Muscle layer of duodenum (tissue), 2 donors: ENCODE measurements around the gene GALNT16.

ENCODE experiments used
- H3K27ac ChIP-seq: one replicate; pipeline ENCODE4 v1.7.0; 2013; ENCODE audit warnings: mild to moderate bottlenecking, low read length
- H3K27me3 ChIP-seq: one replicate; pipeline ENCODE4 v1.7.0; 2013; ENCODE audit warnings: low read depth, mild to moderate bottlenecking, control low read depth, low read length
- H3K36me3 ChIP-seq, 2 donors: one replicate each; pipeline ENCODE4 v1.7.0; 2013; ENCODE audit warnings: low read length in 2 of 2, control low read depth in 1 of 2, mild to moderate bottlenecking in 1 of 2; ENCODE audit not compliant: insufficient read depth in 2 of 2, control insufficient read depth in 1 of 2
- H3K4me1 ChIP-seq, 2 donors: one replicate each; pipeline ENCODE4 v1.7.0; 2013; ENCODE audit warnings: low read length in 2 of 2, mild to moderate bottlenecking in 2 of 2, control low read depth in 1 of 2, moderate library complexity in 1 of 2; ENCODE audit not compliant: insufficient read depth in 2 of 2, control insufficient read depth in 1 of 2
- H3K4me3 ChIP-seq, 2 donors: one replicate each; pipeline ENCODE4 v1.7.0; 2013; ENCODE audit warnings: low read length in 2 of 2, low read depth in 1 of 2, mild to moderate bottlenecking in 1 of 2
- H3K9me3 ChIP-seq, 2 donors: one replicate each; pipeline ENCODE4 v1.7.0; 2013; ENCODE audit warnings: low read length in 2 of 2, control low read depth in 1 of 2, mild to moderate bottlenecking in 1 of 2; ENCODE audit not compliant: control insufficient read depth in 1 of 2
- donor health status: healthy.

GALNT16 gene

GRCh38 chr14:69300601-69301221 is 40.8 kb downstream of the GALNT16 start:
- no peaks in the 10 kb centered on the region for H3K4me1 ChIP-seq
- no peaks in the 10 kb centered on the region for H3K27me3 ChIP-seq
- no peaks in the 10 kb centered on the region for H3K36me3 ChIP-seq
- H3K9me3 ChIP-seq = no peaks in the 10 kb centered on the region
- H3K4me3 ChIP-seq = no peak overlapping the region
- no peak overlapping the region for H3K27ac ChIP-seq

GRCh38 chr14:69303086-69303485 is 43.1 kb downstream of the GALNT16 start:
- no peaks in the 10 kb centered on the region for H3K4me1 ChIP-seq
- no peaks in the 10 kb centered on the region for H3K9me3 ChIP-seq
- no peak overlapping the region for H3K27ac ChIP-seq
- no peaks in the 10 kb centered on the region for H3K27me3 ChIP-seq
- H3K4me3 ChIP-seq = no peak overlapping the region
- no peaks in the 10 kb centered on the region for H3K36me3 ChIP-seq

GRCh38 chr14:69312608-69313007 is 52.6 kb downstream of the GALNT16 start:
- H3K9me3 ChIP-seq = no peaks in the 10 kb centered on the region
- peaks cover 5 to 12% of the 10 kb centered on the region in 2 donors for H3K4me1 ChIP-seq
- H3K4me3 ChIP-seq = no peak overlapping the region
- H3K27me3 ChIP-seq = no peaks in the 10 kb centered on the region
- no peaks in the 10 kb centered on the region for H3K36me3 ChIP-seq
- no peak overlapping the region for H3K27ac ChIP-seq

GRCh38 chr14:69313176-69313575 is 53.2 kb downstream of the GALNT16 start:
- Histone ChIP-seq H3K4me3 (no peak overlapping the region), H3K4me1 (peaks cover 8 to 13% of the 10 kb centered on the region in 2 donors), H3K27ac (no peak overlapping the region), H3K36me3 (no peaks in the 10 kb centered on the region), H3K9me3 (no peaks in the 10 kb centered on the region), H3K27me3 (no peaks in the 10 kb centered on the region)

DNA sequence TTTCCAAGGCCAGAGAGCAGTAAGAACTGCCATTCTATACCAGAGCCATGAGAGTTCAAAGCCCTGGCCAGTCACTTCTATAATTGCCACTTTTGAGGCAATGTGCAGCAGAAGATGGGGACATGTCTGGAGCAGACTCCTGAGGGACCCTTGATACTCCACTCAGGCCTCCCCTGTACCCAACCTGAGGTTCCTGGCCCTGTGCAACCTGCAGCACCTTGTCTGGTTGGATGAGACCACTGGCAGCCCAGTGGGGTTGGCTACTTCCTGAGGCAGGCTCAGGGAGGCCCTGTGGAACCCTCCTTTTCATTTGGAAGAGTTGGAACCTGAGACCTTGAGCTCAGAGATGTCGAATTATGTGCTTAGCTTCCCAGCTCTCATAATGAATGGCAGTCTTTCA is 54.4 kb downstream of the GALNT16 start:
- Histone ChIP-seq H3K36me3 (no peaks in the 10 kb centered on the region), H3K4me3 (no peak overlapping the region), H3K9me3 (no peaks in the 10 kb centered on the region), H3K27me3 (no peaks in the 10 kb centered on the region), H3K27ac (no peak overlapping the region), H3K4me1 (peaks cover 8 to 13% of the 10 kb centered on the region in 2 donors)

DNA sequence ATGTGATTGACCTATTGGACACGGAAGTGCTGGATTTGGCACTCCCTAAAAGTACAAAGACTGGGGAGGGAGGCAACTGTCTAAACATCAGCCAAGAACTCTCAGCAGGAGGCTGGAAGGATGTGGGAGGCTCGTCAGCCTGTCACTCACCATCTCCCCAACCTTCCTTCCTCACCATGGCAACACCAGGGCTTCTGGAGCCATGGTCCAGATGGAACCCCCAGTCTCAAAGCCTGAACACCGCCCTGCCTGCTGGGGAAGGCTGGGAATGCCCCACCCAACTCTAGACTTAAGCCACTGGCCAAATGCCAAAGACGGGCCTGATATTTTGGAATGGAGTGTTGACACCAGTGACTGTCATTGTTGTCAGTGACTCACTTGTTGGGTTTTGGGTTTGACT is 55.3 kb downstream of the GALNT16 start:
- no peaks in the 10 kb centered on the region for H3K9me3 ChIP-seq
- no peaks in the 10 kb centered on the region for H3K36me3 ChIP-seq
- H3K4me3 ChIP-seq = no peak overlapping the region
- H3K4me1 ChIP-seq = peaks cover 8 to 13% of the 10 kb centered on the region in 2 donors
- H3K27me3 ChIP-seq = no peaks in the 10 kb centered on the region
- no peak overlapping the region for H3K27ac ChIP-seq

GRCh38 chr14:69316449-69317101 is 56.6 kb downstream of the GALNT16 start:
- H3K36me3 ChIP-seq = no peaks in the 10 kb centered on the region
- peaks cover 8 to 13% of the 10 kb centered on the region in 2 donors for H3K4me1 ChIP-seq
- H3K9me3 ChIP-seq = no peaks in the 10 kb centered on the region
- no peak overlapping the region for H3K4me3 ChIP-seq
- no peaks in the 10 kb centered on the region for H3K27me3 ChIP-seq
- no peak overlapping the region for H3K27ac ChIP-seq

GRCh38 chr14:69317102-69317755 is 57.3 kb downstream of the GALNT16 start:
- Histone ChIP-seq H3K27ac (peak overlapping the region; percentile 26), H3K4me3 (no peak overlapping the region), H3K4me1 (peaks cover 8 to 13% of the 10 kb centered on the region in 2 donors), H3K9me3 (no peaks in the 10 kb centered on the region), H3K27me3 (no peaks in the 10 kb centered on the region), H3K36me3 (no peaks in the 10 kb centered on the region)

DNA sequence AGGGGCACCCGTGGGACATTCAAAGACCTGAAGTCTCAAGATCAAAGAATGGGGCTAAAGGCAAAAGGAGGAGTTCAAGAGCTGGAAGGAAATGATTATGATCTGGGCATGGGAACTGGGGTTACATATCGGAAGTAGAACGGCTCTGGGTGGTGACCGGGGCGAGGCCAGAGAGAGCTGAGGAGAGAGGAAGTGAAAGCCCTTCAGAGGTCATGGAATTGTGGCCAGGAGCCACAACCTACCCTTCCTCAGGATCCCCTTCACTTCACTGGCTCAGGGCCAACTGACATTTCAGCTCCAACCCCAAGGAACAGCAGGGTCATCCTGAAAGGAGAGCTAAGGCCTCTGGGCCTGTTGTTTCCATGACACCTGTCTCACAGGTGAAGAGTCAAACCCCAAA is 57.8 kb downstream of the GALNT16 start:
- Histone ChIP-seq H3K4me3 (no peak overlapping the region), H3K27ac (peak overlapping the region; percentile 26), H3K36me3 (no peaks in the 10 kb centered on the region), H3K9me3 (no peaks in the 10 kb centered on the region), H3K4me1 (peaks cover 8 to 13% of the 10 kb centered on the region in 2 donors), H3K27me3 (no peaks in the 10 kb centered on the region)

DNA sequence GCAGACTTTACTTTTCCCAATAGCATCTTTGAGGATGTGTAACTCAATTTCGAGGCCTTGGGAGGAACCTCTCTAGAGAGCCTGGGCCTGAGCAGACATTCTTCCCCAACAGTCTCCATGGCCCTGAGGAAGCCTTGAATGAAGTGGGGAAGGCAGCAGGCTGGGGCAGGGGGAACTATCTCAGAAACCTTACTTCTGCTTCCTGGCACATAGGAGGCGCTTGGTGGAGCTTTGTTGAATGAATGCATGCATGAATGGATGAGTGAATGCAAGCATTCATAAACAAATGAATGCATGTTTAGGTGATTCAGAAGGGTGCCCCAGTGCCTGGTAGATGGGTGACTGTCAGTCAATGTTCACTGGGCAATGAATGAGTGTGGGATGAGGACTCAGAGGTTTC is 58.3 kb downstream of the GALNT16 start:
- H3K36me3 ChIP-seq = no peaks in the 10 kb centered on the region
- no peak overlapping the region for H3K4me3 ChIP-seq
- H3K4me1 ChIP-seq = peaks cover 8 to 13% of the 10 kb centered on the region in 2 donors
- no peaks in the 10 kb centered on the region for H3K27me3 ChIP-seq
- H3K27ac ChIP-seq = no peak overlapping the region
- no peaks in the 10 kb centered on the region for H3K9me3 ChIP-seq

DNA sequence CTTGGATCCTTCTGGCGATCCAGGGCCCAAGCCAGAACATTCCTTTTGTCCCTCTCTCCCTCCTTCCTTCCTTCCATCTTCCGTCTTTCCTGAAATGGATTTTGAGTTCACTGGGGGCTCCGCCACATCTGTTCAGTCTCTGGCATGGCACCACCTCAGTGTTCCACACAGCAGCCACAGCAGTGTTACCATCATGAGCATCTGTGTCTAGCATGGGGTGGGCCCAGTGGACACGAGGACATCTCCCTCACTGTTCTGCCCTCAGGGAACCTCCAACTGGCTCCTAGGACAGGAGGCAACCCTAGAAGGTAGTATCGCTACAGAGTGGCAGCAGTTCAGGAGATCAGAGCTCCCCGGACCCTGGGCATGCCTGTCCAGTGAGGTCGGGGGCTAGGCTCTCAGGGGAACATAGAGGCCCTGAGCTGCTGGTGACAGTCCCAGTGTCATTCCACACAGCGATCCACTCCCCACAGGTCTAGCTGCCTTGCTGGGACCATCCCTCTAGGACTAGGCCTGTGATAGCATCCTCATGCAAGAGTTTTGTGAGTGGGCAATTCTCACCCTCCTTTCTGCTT is 59.0 kb downstream of the GALNT16 start:
- Histone ChIP-seq H3K9me3 (no peaks in the 10 kb centered on the region), H3K27me3 (no peaks in the 10 kb centered on the region), H3K27ac (no peak overlapping the region), H3K36me3 (no peaks in the 10 kb centered on the region), H3K4me1 (peaks cover 8 to 13% of the 10 kb centered on the region in 2 donors), H3K4me3 (no peak overlapping the region)
